ENCODE data around the gene CASS4.
A peak's percentile ranks its signal among the peaks of the same experiment; 100 is the strongest.
"Not testable (repeated sequence)": the region's sequence is repeated elsewhere in the genome, so short reads cannot be mapped to it uniquely, and the experiment has no call there.

Gene CASS4

GRCh38 chr20:56392881-56393482, 19.1 kb upstream of the CASS4 start:
- DNase-seq: no peak

- no peak for DNase-seq
Observed at GRCh38 chr20:56393653-56394052, 18.4 kb upstream of the CASS4 start.

- no peak for DNase-seq
Observed at GRCh38 chr20:56395166-56395565, 16.9 kb upstream of the CASS4 start.

GRCh38 chr20:56400001-56400640, 11.9 kb upstream of the CASS4 start:
- peak; percentile 76 for DNase-seq

- no peak for DNase-seq
Observed at GRCh38 chr20:56403465-56403864, 8.6 kb upstream of the CASS4 start.

GRCh38 chr20:56405356-56405755, 6.7 kb upstream of the CASS4 start:
- DNase-seq: not testable (repeated sequence)

- no peak for DNase-seq
Observed at GRCh38 chr20:56406910-56407309, 5.2 kb upstream of the CASS4 start.

- no peak for DNase-seq
Observed at GRCh38 chr20:56409521-56409920, 2.5 kb upstream of the CASS4 start.

- DNase-seq: no peak
Observed at GRCh38 chr20:56409956-56410355, 2.1 kb upstream of the CASS4 start.

GRCh38 chr20:56411287-56411686, 773 bp upstream of the CASS4 start:
- DNase-seq: not testable (repeated sequence)

- DNase-seq: no peak
Observed at GRCh38 chr20:56412473-56412790, 372 bp downstream of the CASS4 start.

GRCh38 chr20:56412949-56413348, 889 bp downstream of the CASS4 start:
- DNase-seq: no peak

GRCh38 chr20:56414842-56415765, 3.0 kb downstream of the CASS4 start:
- peak; percentile 80 for DNase-seq

- DNase-seq: no peak
Observed at GRCh38 chr20:56417402-56417801, 5.3 kb downstream of the CASS4 start.

- no peak for DNase-seq
Observed at GRCh38 chr20:56417911-56418310, 5.9 kb downstream of the CASS4 start.

- DNase-seq: no peak
Observed at GRCh38 chr20:56418385-56418861, 6.4 kb downstream of the CASS4 start.

- DNase-seq: no peak
Observed at GRCh38 chr20:56420028-56420427, 8.0 kb downstream of the CASS4 start.

GRCh38 chr20:56420940-56421688, 9.1 kb downstream of the CASS4 start:
- peak; percentile 22 for DNase-seq

GRCh38 chr20:56422076-56422823, 10.2 kb downstream of the CASS4 start:
- DNase-seq: peak; percentile 22

GRCh38 chr20:56422824-56423189, 10.7 kb downstream of the CASS4 start:
- DNase-seq: no peak

GRCh38 chr20:56423211-56423610, 11.2 kb downstream of the CASS4 start:
- no peak for DNase-seq

GRCh38 chr20:56423886-56424285, 11.8 kb downstream of the CASS4 start:
- DNase-seq: no peak

Data from stimulated activated CD8-positive, alpha-beta memory T cell treated with anti-CD3 and anti-CD28 coated beads, Interleukin-4, amount 100 ng/mL, for 48 hours (primary cell).